HepG2 (cell line): ENCODE data around the gene S100A16. TPM values are rescaled to one million over a fixed set of nuclear protein-coding genes. Genes with fewer than 3 reads are reported as not detected.

Source experiments
- ETV5 ChIP-seq: IDR thresholded peaks from 2 replicates; pipeline ENCODE4 v1.6.1; 2018; ENCODE audit warnings: missing biosample characterization, missing genetic modification reagents, inconsistent platforms, borderline replicate concordance
- FOSL2 ChIP-seq: sonication (generic); formaldehyde crosslinking; IDR thresholded peaks from 2 replicates; pipeline ENCODE4 v1.4.0; 2020; ENCODE audit warnings: missing genetic modification reagents
- FOXO1 ChIP-seq: sonication (generic); formaldehyde crosslinking; IDR thresholded peaks from 2 replicates; pipeline ENCODE4 v1.4.0; 2020; ENCODE audit warnings: missing genetic modification reagents
- HDAC2 ChIP-seq: sonication (generic); formaldehyde crosslinking; IDR thresholded peaks from 2 replicates; pipeline ENCODE4 v1.4.0; 2020; ENCODE audit warnings: missing genetic modification reagents
- HMGXB4 ChIP-seq, 2 experiments: sonication (generic) in 1 of 2; formaldehyde crosslinking in 1 of 2; IDR thresholded peaks; 2 replicates each; pipeline versions ENCODE4 v1.4.0 to v1.6.1; 2018 to 2020; ENCODE audit warnings: missing genetic modification reagents in 2 of 2, borderline replicate concordance in 1 of 2, low read depth in 1 of 2, mild to moderate bottlenecking in 1 of 2, missing biosample characterization in 1 of 2
- HNRNPUL1 ChIP-seq: fragments of 200-400 bp; formaldehyde crosslinking; IDR thresholded peaks from 2 replicates; pipeline ENCODE4 v1.6.1; 2017; ENCODE audit warnings: low read depth, mild to moderate bottlenecking, low read length, moderate library complexity
- HOXD1 ChIP-seq: sonication (generic); formaldehyde crosslinking; IDR thresholded peaks from 2 replicates; pipeline ENCODE4 v1.5.0; 2020; ENCODE audit warnings: missing genetic modification reagents
- KAT7 ChIP-seq: IDR thresholded peaks from 2 replicates; pipeline ENCODE4 v1.6.1; 2018; ENCODE audit warnings: borderline replicate concordance, missing compliant biosample characterization
- MXD3 ChIP-seq: IDR thresholded peaks from 2 replicates; pipeline ENCODE4 v1.6.1; 2016; ENCODE audit warnings: mild to moderate bottlenecking, missing biosample characterization, missing genetic modification reagents
- MXI1 ChIP-seq: IDR thresholded peaks from 3 replicates; pipeline ENCODE4 v1.6.1; 2012; ENCODE audit warnings: low read depth, low read length, inconsistent platforms, borderline replicate concordance
- MZF1 ChIP-seq: sonication (generic); formaldehyde crosslinking; IDR thresholded peaks from 2 replicates; pipeline ENCODE4 v1.8.1; 2023; ENCODE audit warnings: mild to moderate bottlenecking, missing genetic modification reagents, borderline replicate concordance
- ONECUT2 ChIP-seq: sonication (generic); formaldehyde crosslinking; IDR thresholded peaks from 2 replicates; pipeline ENCODE4 v1.4.0; 2020; ENCODE audit warnings: missing genetic modification reagents
- RFXANK ChIP-seq: IDR thresholded peaks from 2 replicates; pipeline ENCODE4 v1.6.1; 2016
- RXRB ChIP-seq: IDR thresholded peaks from 2 replicates; pipeline ENCODE4 v1.6.1; 2016; ENCODE audit warnings: borderline replicate concordance, missing genetic modification reagents, missing compliant biosample characterization
- SKIL ChIP-seq: sonication (generic); formaldehyde crosslinking; IDR thresholded peaks from 2 replicates; pipeline ENCODE4 v1.8.0; 2022; ENCODE audit warnings: missing genetic modification reagents, mild to moderate bottlenecking, moderate library complexity, borderline replicate concordance
- TSC22D2 ChIP-seq: sonication (generic); formaldehyde crosslinking; IDR thresholded peaks from 2 replicates; pipeline ENCODE4 v1.5.1; 2020; ENCODE audit warnings: missing genetic modification reagents, mild to moderate bottlenecking, borderline replicate concordance
- ZBTB38 ChIP-seq: sonication (generic); formaldehyde crosslinking; IDR thresholded peaks from 2 replicates; pipeline ENCODE4 v1.5.1; 2020; ENCODE audit warnings: mild to moderate bottlenecking, missing genetic modification reagents
- ZFY ChIP-seq: sonication (generic); formaldehyde crosslinking; IDR thresholded peaks from 2 replicates; pipeline ENCODE4 v1.4.0; 2020; ENCODE audit warnings: missing genetic modification reagents
- ZNF317 ChIP-seq: sonication (generic); formaldehyde crosslinking; IDR thresholded peaks from 2 replicates; pipeline ENCODE4 v1.5.0; 2020; ENCODE audit warnings: mild to moderate bottlenecking, missing genetic modification reagents
- ZNF430 ChIP-seq: sonication (generic); formaldehyde crosslinking; IDR thresholded peaks from 2 replicates; pipeline ENCODE4 v1.9.0; 2021; ENCODE audit warnings: mild to moderate bottlenecking, missing genetic modification reagents
- ZNF710 ChIP-seq: sonication (generic); formaldehyde crosslinking; IDR thresholded peaks from 2 replicates; pipeline ENCODE4 v1.5.0; 2020; ENCODE audit warnings: mild to moderate bottlenecking, missing genetic modification reagents, borderline replicate concordance
- ZNF776 ChIP-seq: sonication (generic); formaldehyde crosslinking; IDR thresholded peaks from 2 replicates; pipeline ENCODE4 v1.4.0; 2020; ENCODE audit warnings: mild to moderate bottlenecking, missing genetic modification reagents
- ZNF879 ChIP-seq: sonication (generic); formaldehyde crosslinking; IDR thresholded peaks from 2 replicates; pipeline ENCODE4 v1.8.1; 2023; ENCODE audit warnings: missing genetic modification reagents
- polyA plus RNA-seq, 8 experiments: library from polyadenylated mRNA; depleted of rRNA in 3 of 8; stranded (reverse) in 7 of 8; unstranded in 1 of 8; fragments of >200 nt; fragmentation: Illumina TruSeq in 4 of 8; extraction: Trizol in 4 of 8; gene quantifications; 2 replicates each; pipeline versions ENCODE4 v1.2.1 to v1.2.3, GENCODE V29; 2011 to 2016; ENCODE audit warnings: low read depth in 4 of 8, missing spikeins in 1 of 8, mixed read lengths in 1 of 8; ENCODE audit not compliant: insufficient read depth in 1 of 8
- total RNA-seq, 5 experiments: library from RNA; depleted of rRNA; stranded (reverse); fragments of >200 nt; fragmentation: Illumina TruSeq; extraction: Trizol; gene quantifications; 2 replicates each; pipeline ENCODE4 v1.2.3, GENCODE V29; 2016; ENCODE audit warnings: low read depth in 1 of 5

The S100A16 gene
- total and polyA plus RNA-seq, 2 of the 13 experiments (the other 11 are each of a cell fraction or from before 2014, with no cell fraction given): 46.0 to 195 TPM

GRCh38 chr1:153568367-153569099 is 44.4 kb downstream of the S100A16 start (continued):
- TF ChIP-seq ZNF317 (CRISPR knock-in tag) (peak; percentile 42; the same call in 1 of the 2 replicates), ZNF776 (CRISPR knock-in tag) (no peak), HMGXB4 (CRISPR knock-in tag; IDR thresholded peaks at IDR 0.05; ENCODE audit: borderline replicate concordance in 1 of 2, low read depth in 1 of 2) (peak in 1 of 2 experiments; percentile 73), MXI1 (peak; percentile 38; the same call in 1 of the 3 replicates), RXRB (CRISPR knock-in tag) (peak; percentile 54; the same call in 1 of the 2 replicates), HNRNPUL1 (no peak), FOXO1 (0 out of 2 replicates have a peak, but pooled peaks have one; percentile 27), TSC22D2 (peak; percentile 19; the same call in 1 of the 2 replicates), SKIL (no peak), KAT7 (CRISPR knock-in tag) (peak; percentile 34; the same call in 1 of the 2 replicates), MXD3 (CRISPR knock-in tag) (peak; percentile 31; the same call in 1 of the 2 replicates), MZF1 (CRISPR knock-in tag) (no peak), HOXD1 (no peak; the same call in 1 of the 2 replicates), ZNF879 (no peak), ONECUT2 (no peak), FOSL2 (CRISPR knock-in tag) (peak; percentile 73), RFXANK (CRISPR knock-in tag) (peak; percentile 56; the same call in 1 of the 2 replicates), ZNF710 (CRISPR knock-in tag) (peak; percentile 78), ETV5 (peak; percentile 56; the same call in 1 of the 2 replicates), ZBTB38 (CRISPR knock-in tag) (peak; percentile 86), HDAC2 (peak; percentile 64; the same call in 1 of the 2 replicates), ZNF430 (CRISPR knock-in tag) (0 out of 2 replicates have a peak, but pooled peaks have one; percentile 48), ZFY (CRISPR knock-in tag) (peak; percentile 48)
